ENCODE measurements around the gene ALKBH8.

DNA sequence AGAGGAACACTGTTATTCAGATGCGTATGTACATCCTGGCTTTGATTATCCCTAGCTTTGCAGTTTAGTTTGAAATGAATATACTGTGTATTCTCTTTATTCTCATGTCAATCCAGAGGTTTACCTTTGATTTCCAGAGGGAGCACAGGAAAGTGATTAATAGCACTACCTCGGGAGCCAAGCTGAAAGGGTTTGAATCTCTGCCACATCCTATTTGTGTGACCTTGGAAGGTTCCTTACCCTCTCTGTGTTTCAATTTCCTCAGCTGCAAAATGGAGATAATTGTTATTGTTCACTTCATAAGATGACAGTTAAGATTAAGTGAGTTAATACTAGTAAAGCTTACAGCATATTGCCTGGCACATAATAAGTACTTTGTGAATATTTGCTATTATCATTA, 43.3 kb upstream of the ALKBH8 start:
- TF ChIP-seq, protein P1, sequence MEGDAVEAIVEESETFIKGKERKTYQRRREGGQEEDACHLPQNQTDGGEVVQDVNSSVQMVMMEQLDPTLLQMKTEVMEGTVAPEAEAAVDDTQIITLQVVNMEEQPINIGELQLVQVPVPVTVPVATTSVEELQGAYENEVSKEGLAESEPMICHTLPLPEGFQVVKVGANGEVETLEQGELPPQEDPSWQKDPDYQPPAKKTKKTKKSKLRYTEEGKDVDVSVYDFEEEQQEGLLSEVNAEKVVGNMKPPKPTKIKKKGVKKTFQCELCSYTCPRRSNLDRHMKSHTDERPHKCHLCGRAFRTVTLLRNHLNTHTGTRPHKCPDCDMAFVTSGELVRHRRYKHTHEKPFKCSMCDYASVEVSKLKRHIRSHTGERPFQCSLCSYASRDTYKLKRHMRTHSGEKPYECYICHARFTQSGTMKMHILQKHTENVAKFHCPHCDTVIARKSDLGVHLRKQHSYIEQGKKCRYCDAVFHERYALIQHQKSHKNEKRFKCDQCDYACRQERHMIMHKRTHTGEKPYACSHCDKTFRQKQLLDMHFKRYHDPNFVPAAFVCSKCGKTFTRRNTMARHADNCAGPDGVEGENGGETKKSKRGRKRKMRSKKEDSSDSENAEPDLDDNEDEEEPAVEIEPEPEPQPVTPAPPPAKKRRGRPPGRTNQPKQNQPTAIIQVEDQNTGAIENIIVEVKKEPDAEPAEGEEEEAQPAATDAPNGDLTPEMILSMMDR (IDR thresholded peaks at IDR 0.05), result no peak
- TF ChIP-seq POLR2A (IDR thresholded peaks at IDR 0.05) (no peak), EP300 (IDR thresholded peaks at IDR 0.05) (no peak)
